SK-N-SH (cell line): ENCODE results near the gene RGS9BP. TPM values are rescaled to one million over a fixed set of nuclear protein-coding genes. Genes with fewer than 3 reads are reported as not detected.

ENCODE experiments used
- CTCF ChIA-PET: fragments of 300-600, 350-600 bp; formaldehyde crosslinking; extraction: SDS; loops from one replicate; lab custom pipeline; 2021; lab: Yijun Ruan, JAX
- POLR2A ChIA-PET: fragments of 350-600 bp; sonication (Branson Sonifier 250); formaldehyde crosslinking; extraction: SDS; loops from one replicate; lab custom pipeline; 2020; ENCODE audit warnings: antibody characterized with exemption, inconsistent platforms; lab: Yijun Ruan, JAX
- DNase-seq: peaks from one replicate; pipeline ENCODE4 v3.0.0; 2012
- H2AFZ ChIP-seq: fragments of 200-600 bp; sonication (generic); 2 replicates; pipeline ENCODE4 v1.8.1; 2016; ENCODE audit warnings: antibody characterized with exemption, mild to moderate bottlenecking, low read depth
- H3F3A ChIP-seq: fragments of 200-600 bp; sonication (generic); replicated peaks from 2 replicates; pipeline ENCODE3; 2016; ENCODE audit warnings: antibody characterized with exemption, mild to moderate bottlenecking; ENCODE audit not compliant: insufficient read depth
- H3K27ac ChIP-seq, 2 experiments: fragments of 200-500 bp in 1 of 2; fragments of 200-600 bp in 1 of 2; sonication (Bioruptor generic) in 1 of 2; sonication (generic), shearing (Covaris generic) in 1 of 2; 2 replicates each; pipeline versions ENCODE4 v1.5.1 to v1.6.1; 2014 to 2016; ENCODE audit warnings: low read depth in 2 of 2, inconsistent platforms in 1 of 2, low read length in 1 of 2, mild to moderate bottlenecking in 1 of 2, mixed read lengths in 1 of 2
- H3K27me3 ChIP-seq: fragments of 200-600 bp; sonication (generic), shearing (Covaris generic); 2 replicates; pipeline ENCODE4 v1.6.1; 2016; ENCODE audit warnings: mixed run types; ENCODE audit not compliant: insufficient read depth
- H3K36me3 ChIP-seq, 2 experiments: fragments of 200-500 bp in 1 of 2; fragments of 200-600 bp in 1 of 2; sonication (Bioruptor generic) in 1 of 2; sonication (generic) in 1 of 2; replicated peaks in 1 of 2; 2 replicates each; pipeline versions ENCODE3 to v1.5.1; 2014 to 2016; ENCODE audit warnings: low read length in 1 of 2, mild to moderate bottlenecking in 1 of 2; ENCODE audit not compliant: insufficient read depth in 2 of 2, control insufficient read depth in 1 of 2
- H3K4me1 ChIP-seq, 2 experiments: fragments of 200-500 bp in 1 of 2; fragments of 200-600 bp in 1 of 2; sonication (Bioruptor generic) in 1 of 2; sonication (generic), shearing (Covaris generic) in 1 of 2; 2 replicates each; pipeline versions ENCODE4 v1.5.1 to v1.6.1; 2014 to 2016; ENCODE audit warnings: low read depth in 1 of 2, low read length in 1 of 2, mixed run types in 1 of 2; ENCODE audit not compliant: insufficient read depth in 2 of 2, control insufficient read depth in 1 of 2
- H3K4me2 ChIP-seq: fragments of 200-600 bp; sonication (generic), shearing (Covaris generic); 2 replicates; pipeline ENCODE4 v1.6.1; 2017; ENCODE audit warnings: mixed run types
- H3K4me3 ChIP-seq, 2 experiments: fragments of 200-500 bp in 1 of 2; fragments of 200-600 bp in 1 of 2; sonication (Bioruptor generic) in 1 of 2; sonication (generic), shearing (Covaris generic) in 1 of 2; 2 replicates each; pipeline versions ENCODE4 v1.5.1 to v1.8.1; 2014 to 2016; ENCODE audit warnings: low read depth in 2 of 2, inconsistent platforms in 1 of 2, low read length in 1 of 2, mild to moderate bottlenecking in 1 of 2, mixed read lengths in 1 of 2, moderate library complexity in 1 of 2
- H3K79me2 ChIP-seq: fragments of 200-600 bp; sonication (generic); 2 replicates; pipeline ENCODE4 v1.8.1; 2017; ENCODE audit warnings: mild to moderate bottlenecking; ENCODE audit not compliant: insufficient read depth
- H3K9ac ChIP-seq: fragments of 200-600 bp; sonication (generic); 2 replicates; pipeline ENCODE4 v1.6.1; 2017; ENCODE audit warnings: mixed run types
- H3K9me2 ChIP-seq: fragments of 200-600 bp; sonication (generic); 2 replicates; pipeline ENCODE4 v1.6.1; 2017; ENCODE audit warnings: mixed run types
- H3K9me3 ChIP-seq: fragments of 200-600 bp; sonication (generic); 2 replicates; pipeline ENCODE4 v1.6.1; 2017; ENCODE audit warnings: mixed run types, mild to moderate bottlenecking, moderate library complexity
- H4K20me1 ChIP-seq: fragments of 200-600 bp; sonication (generic); 2 replicates; pipeline ENCODE4 v1.6.1; 2017; ENCODE audit warnings: mild to moderate bottlenecking, mixed run types; ENCODE audit not compliant: insufficient read depth
- CHD2 ChIP-seq: fragments of 150-350 bp; IDR thresholded peaks from 2 replicates; pipeline ENCODE4 v1.6.1; 2018; ENCODE audit warnings: low read length; ENCODE audit not compliant: partially characterized antibody
- EP300 ChIP-seq, 2 experiments: IDR thresholded peaks; 2 replicates each; pipeline versions ENCODE4 v1.4.0 to v1.6.1; 2012; ENCODE audit warnings: borderline replicate concordance in 1 of 2, low read depth in 1 of 2, low read length in 1 of 2
- FOSL2 ChIP-seq: IDR thresholded peaks from 2 replicates; pipeline ENCODE4 v1.4.0; 2012; ENCODE audit warnings: low read depth, mild to moderate bottlenecking, moderate library complexity, borderline replicate concordance
- FOXM1 ChIP-seq: IDR thresholded peaks from 2 replicates; pipeline ENCODE4 v1.4.0; 2012; ENCODE audit warnings: low read depth, mild to moderate bottlenecking
- MEF2A ChIP-seq: IDR thresholded peaks from 2 replicates; pipeline ENCODE4 v1.4.0; 2012; ENCODE audit warnings: low read depth, borderline replicate concordance
- MXI1 ChIP-seq: IDR thresholded peaks from 2 replicates; pipeline ENCODE4 v1.6.1; 2012; ENCODE audit warnings: mild to moderate bottlenecking, low read depth, low read length, improper control_type of control experiment
- NFIC ChIP-seq: IDR thresholded peaks from 2 replicates; pipeline ENCODE4 v1.4.0; 2012; ENCODE audit warnings: borderline replicate concordance
- NRF1 ChIP-seq: IDR thresholded peaks from 2 replicates; pipeline ENCODE4 v1.6.1; 2012; ENCODE audit warnings: low read depth, mild to moderate bottlenecking, low read length
- POLR2AphosphoS5 ChIP-seq: IDR thresholded peaks from 2 replicates; pipeline ENCODE4 v1.6.1; 2012; ENCODE audit warnings: low read depth, low read length
- RCOR1 ChIP-seq: fragments of 150-350 bp; IDR thresholded peaks from 2 replicates; pipeline ENCODE4 v1.6.1; 2017; ENCODE audit warnings: antibody characterized with exemption, low read length
- RFX5 ChIP-seq: IDR thresholded peaks from 2 replicates; pipeline ENCODE4 v1.6.1; 2012; ENCODE audit warnings: mild to moderate bottlenecking, improper control_type of control experiment, low read length
- RXRA ChIP-seq: IDR thresholded peaks from 2 replicates; pipeline ENCODE4 v1.4.0; 2012; ENCODE audit warnings: low read depth, mild to moderate bottlenecking, borderline replicate concordance
- SIN3A ChIP-seq: IDR thresholded peaks from 2 replicates; pipeline ENCODE4 v1.6.1; 2012; ENCODE audit warnings: low read depth, mild to moderate bottlenecking, low read length, moderate library complexity, borderline replicate concordance
- SMC3 ChIP-seq: IDR thresholded peaks from 2 replicates; pipeline ENCODE4 v1.6.1; 2012; ENCODE audit warnings: low read depth, low read length, improper control_type of control experiment
- TAF1 ChIP-seq: IDR thresholded peaks from 2 replicates; pipeline ENCODE4 v1.6.1; 2012; ENCODE audit warnings: low read depth, mild to moderate bottlenecking, low read length, moderate library complexity, borderline replicate concordance
- TCF12 ChIP-seq: IDR thresholded peaks from 2 replicates; pipeline ENCODE4 v1.4.0; 2012
- TEAD4 ChIP-seq: IDR thresholded peaks from 2 replicates; pipeline ENCODE4 v1.4.0; 2012; ENCODE audit warnings: mild to moderate bottlenecking, borderline replicate concordance; ENCODE audit not compliant: insufficient read depth
- YY1 ChIP-seq: IDR thresholded peaks from 2 replicates; pipeline ENCODE4 v1.4.0; 2012; ENCODE audit warnings: low read depth, mild to moderate bottlenecking
- WGBS: methylation state at CpG from one replicate; pipeline ENCODE4 v1.1.6; 2017; ENCODE audit warnings: low lambda C conversion rate; 5-methylcytosine and 5-hydroxymethylcytosine counted together
- polyA plus RNA-seq, 3 experiments: library from polyadenylated mRNA; depleted of rRNA; stranded (reverse); fragments of >200 nt; gene quantifications; 2 replicates each; pipeline ENCODE4 v1.2.3, GENCODE V29; 2012
- TF ChIP-seq, protein P1 (sequence below): fragments of 150-350 bp; IDR thresholded peaks from 2 replicates; pipeline ENCODE4 v1.6.1; 2017; ENCODE audit warnings: antibody characterized with exemption, low read length, low read depth, borderline replicate concordance
- TF ChIP-seq, protein P2 (sequence below): IDR thresholded peaks from 2 replicates; pipeline ENCODE4 v1.4.0; 2012; ENCODE audit warnings: low read depth
- TF ChIP-seq, protein P3 (sequence below): IDR thresholded peaks from 2 replicates; pipeline ENCODE4 v1.4.0; 2012; ENCODE audit warnings: low read depth, borderline replicate concordance
- TF ChIP-seq, protein P4 (sequence below): IDR thresholded peaks from 2 replicates; pipeline ENCODE4 v1.4.0; 2012; ENCODE audit warnings: low read depth, borderline replicate concordance

Gene RGS9BP
- polyA plus RNA-seq, 1 of the 3 experiments (the other 2 are of a cell fraction), result 0.18 TPM

DNA sequence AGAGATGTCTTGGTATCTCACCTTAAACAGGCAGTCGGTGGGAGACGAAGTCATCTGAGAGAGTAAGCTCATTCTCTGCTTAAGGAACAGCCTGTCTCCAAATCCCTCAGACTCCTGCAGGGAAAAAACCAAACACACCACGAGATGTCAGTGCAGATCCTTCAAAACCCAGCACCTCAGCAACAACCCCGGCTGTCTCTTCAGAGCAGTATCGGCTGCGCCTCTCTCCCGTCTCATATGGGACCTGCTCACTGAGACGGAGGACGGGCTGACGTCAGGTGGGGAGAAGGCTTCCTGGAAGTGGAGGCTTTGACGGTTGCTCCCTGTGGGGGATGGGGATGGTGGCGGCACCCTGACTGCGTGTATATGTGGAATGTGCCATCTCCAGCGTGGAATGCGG is 44.3 kb upstream of the RGS9BP start:
- H3K27me3 ChIP-seq, result no peaks in the 10 kb centered on the region
- H3K9ac ChIP-seq, result no peak overlapping the region
- no peak overlapping the region for H3K4me3 ChIP-seq
- H3K9me2 ChIP-seq, result no peaks in the 10 kb centered on the region
- H4K20me1 ChIP-seq, result no peaks in the 10 kb centered on the region
- WGBS, result 92% methylated on average over 13 of the region's 15 CpGs
- CTCF ChIA-PET, result no interaction called here
- H3K36me3 ChIP-seq, result peaks cover 13% of the 10 kb centered on the region in 2 experiments
- TF ChIP-seq NFIC, result no peak
- no peak for TF ChIP-seq CHD2
- TF ChIP-seq, protein P1, sequence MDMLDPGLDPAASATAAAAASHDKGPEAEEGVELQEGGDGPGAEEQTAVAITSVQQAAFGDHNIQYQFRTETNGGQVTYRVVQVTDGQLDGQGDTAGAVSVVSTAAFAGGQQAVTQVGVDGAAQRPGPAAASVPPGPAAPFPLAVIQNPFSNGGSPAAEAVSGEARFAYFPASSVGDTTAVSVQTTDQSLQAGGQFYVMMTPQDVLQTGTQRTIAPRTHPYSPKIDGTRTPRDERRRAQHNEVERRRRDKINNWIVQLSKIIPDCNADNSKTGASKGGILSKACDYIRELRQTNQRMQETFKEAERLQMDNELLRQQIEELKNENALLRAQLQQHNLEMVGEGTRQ, result no peak
- TF ChIP-seq RXRA, result no peak
- no peak for TF ChIP-seq EP300 (IDR thresholded peaks at IDR 0.05; ENCODE audit: borderline replicate concordance in 1 of 2, low read depth in 1 of 2, low read length in 1 of 2)
- no peak for TF ChIP-seq TEAD4
- TF ChIP-seq NRF1, result no peak
- no peak for TF ChIP-seq TAF1
- no peak for TF ChIP-seq FOXM1
- no peak for TF ChIP-seq FOSL2
- no peak for TF ChIP-seq MEF2A
- peaks cover 0 to 11% of the 10 kb centered on the region in 2 experiments; a peak in 1 of 4 replicates for H3K4me1 ChIP-seq
- POLR2A ChIA-PET, result no interaction called here
- H3K4me2 ChIP-seq, result no peak overlapping the region
- no peak for DNase-seq
- no peak overlapping the region for H3K27ac ChIP-seq
- no peaks in the 10 kb centered on the region for H3K9me3 ChIP-seq
- no peaks in the 10 kb centered on the region for H3F3A ChIP-seq
- H2AFZ ChIP-seq, result no peak overlapping the region
- H3K79me2 ChIP-seq, result no peaks in the 10 kb centered on the region

DNA sequence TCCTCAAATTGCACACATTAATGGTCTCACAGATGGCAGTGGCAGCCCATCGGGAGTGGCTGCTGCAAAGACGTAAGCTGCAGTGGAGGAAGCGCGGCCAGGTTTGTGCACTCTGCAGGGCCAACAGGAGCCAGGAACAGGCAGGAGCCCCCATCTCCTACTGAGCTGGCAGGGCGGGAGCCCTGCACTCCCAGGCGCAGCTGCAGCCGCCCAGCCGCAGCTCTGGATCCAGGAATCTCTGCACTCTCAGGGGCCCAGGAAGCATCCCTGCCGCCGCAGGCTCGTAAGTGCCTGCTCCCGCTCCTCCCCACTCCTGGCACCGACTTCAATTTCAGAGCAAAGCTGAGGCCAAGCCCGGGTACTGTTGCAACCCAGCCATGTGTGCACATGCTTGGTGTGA is 38.2 kb upstream of the RGS9BP start:
- H3K4me3 ChIP-seq, result no peak overlapping the region
- H3K9me3 ChIP-seq, result no peaks in the 10 kb centered on the region
- no peaks in the 10 kb centered on the region for H3K4me1 ChIP-seq
- no peak overlapping the region for H3K4me2 ChIP-seq
- ChIA-PET POLR2A (no interaction called here), CTCF (no interaction called here)
- no peaks in the 10 kb centered on the region for H3K9me2 ChIP-seq
- H3K79me2 ChIP-seq, result no peaks in the 10 kb centered on the region
- no peak overlapping the region for H3K27ac ChIP-seq
- TF ChIP-seq RXRA (no peak), TCF12 (no peak), FOXM1 (no peak), YY1 (no peak), FOSL2 (no peak), EP300 (IDR thresholded peaks at IDR 0.05; ENCODE audit: borderline replicate concordance in 1 of 2, low read depth in 1 of 2, low read length in 1 of 2) (no peak), NFIC (no peak), POLR2AphosphoS5 (no peak), SIN3A (no peak), RCOR1 (no peak), RFX5 (no peak), MXI1 (no peak), TAF1 (no peak), SMC3 (no peak)
- TF ChIP-seq, protein P2, sequence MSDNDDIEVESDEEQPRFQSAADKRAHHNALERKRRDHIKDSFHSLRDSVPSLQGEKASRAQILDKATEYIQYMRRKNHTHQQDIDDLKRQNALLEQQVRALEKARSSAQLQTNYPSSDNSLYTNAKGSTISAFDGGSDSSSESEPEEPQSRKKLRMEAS, result no peak
- TF ChIP-seq, protein P3, sequence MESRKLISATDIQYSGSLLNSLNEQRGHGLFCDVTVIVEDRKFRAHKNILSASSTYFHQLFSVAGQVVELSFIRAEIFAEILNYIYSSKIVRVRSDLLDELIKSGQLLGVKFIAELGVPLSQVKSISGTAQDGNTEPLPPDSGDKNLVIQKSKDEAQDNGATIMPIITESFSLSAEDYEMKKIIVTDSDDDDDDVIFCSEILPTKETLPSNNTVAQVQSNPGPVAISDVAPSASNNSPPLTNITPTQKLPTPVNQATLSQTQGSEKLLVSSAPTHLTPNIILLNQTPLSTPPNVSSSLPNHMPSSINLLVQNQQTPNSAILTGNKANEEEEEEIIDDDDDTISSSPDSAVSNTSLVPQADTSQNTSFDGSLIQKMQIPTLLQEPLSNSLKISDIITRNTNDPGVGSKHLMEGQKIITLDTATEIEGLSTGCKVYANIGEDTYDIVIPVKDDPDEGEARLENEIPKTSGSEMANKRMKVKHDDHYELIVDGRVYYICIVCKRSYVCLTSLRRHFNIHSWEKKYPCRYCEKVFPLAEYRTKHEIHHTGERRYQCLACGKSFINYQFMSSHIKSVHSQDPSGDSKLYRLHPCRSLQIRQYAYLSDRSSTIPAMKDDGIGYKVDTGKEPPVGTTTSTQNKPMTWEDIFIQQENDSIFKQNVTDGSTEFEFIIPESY, result no peak
- TF ChIP-seq, protein P4, sequence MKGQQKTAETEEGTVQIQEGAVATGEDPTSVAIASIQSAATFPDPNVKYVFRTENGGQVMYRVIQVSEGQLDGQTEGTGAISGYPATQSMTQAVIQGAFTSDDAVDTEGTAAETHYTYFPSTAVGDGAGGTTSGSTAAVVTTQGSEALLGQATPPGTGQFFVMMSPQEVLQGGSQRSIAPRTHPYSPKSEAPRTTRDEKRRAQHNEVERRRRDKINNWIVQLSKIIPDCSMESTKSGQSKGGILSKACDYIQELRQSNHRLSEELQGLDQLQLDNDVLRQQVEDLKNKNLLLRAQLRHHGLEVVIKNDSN, result no peak
- no peaks in the 10 kb centered on the region for H3F3A ChIP-seq
- H4K20me1 ChIP-seq, result no peaks in the 10 kb centered on the region
- H3K36me3 ChIP-seq, result peaks cover 24 to 44% of the 10 kb centered on the region in 2 experiments
- no peak for DNase-seq
- no peak overlapping the region for H3K9ac ChIP-seq
- 93% methylated on average over 7 of the region's 14 CpGs for WGBS
- no peak overlapping the region for H2AFZ ChIP-seq
- no peaks in the 10 kb centered on the region for H3K27me3 ChIP-seq
